H1 (cell line): ENCODE data around the gene PCDH8. TPM values are rescaled to one million over a fixed set of nuclear protein-coding genes. Genes with fewer than 3 reads are reported as not detected.

Experiments
- polyA plus RNA-seq, 7 experiments: library from polyadenylated mRNA; depleted of rRNA in 3 of 7; stranded (reverse) in 5 of 7; unstranded in 2 of 7; fragments of >200 nt in 5 of 7; fragments of 200-250 nt in 2 of 7; gene quantifications; 1 replicate in 5 of 7; 2 replicates in 1 of 7; 4 replicates in 1 of 7; pipeline versions ENCODE4 v1.2.1 to v1.2.3, GENCODE V29; 2011 to 2013; ENCODE audit warnings: missing spikeins in 2 of 7, mixed read lengths in 2 of 7
- total RNA-seq: library from RNA; stranded (reverse); fragmentation: NEBNext Ultra II Directional; extraction: Animal tissue kit (Norgen Biotek cat#: 25700); gene quantifications from 2 replicates; pipeline ENCODE4 v1.2.1, GENCODE V29; 2021
- TF ChIP-seq, protein P1 (sequence below): IDR thresholded peaks from 2 replicates; pipeline ENCODE4 v1.6.1; 2012; ENCODE audit warnings: inconsistent platforms

PCDH8 gene
- total and polyA plus RNA-seq, 2 of the 8 experiments (the other 6 are each of a cell fraction or from before 2014, with no cell fraction given): 0.82 to 1.6 TPM

DNA sequence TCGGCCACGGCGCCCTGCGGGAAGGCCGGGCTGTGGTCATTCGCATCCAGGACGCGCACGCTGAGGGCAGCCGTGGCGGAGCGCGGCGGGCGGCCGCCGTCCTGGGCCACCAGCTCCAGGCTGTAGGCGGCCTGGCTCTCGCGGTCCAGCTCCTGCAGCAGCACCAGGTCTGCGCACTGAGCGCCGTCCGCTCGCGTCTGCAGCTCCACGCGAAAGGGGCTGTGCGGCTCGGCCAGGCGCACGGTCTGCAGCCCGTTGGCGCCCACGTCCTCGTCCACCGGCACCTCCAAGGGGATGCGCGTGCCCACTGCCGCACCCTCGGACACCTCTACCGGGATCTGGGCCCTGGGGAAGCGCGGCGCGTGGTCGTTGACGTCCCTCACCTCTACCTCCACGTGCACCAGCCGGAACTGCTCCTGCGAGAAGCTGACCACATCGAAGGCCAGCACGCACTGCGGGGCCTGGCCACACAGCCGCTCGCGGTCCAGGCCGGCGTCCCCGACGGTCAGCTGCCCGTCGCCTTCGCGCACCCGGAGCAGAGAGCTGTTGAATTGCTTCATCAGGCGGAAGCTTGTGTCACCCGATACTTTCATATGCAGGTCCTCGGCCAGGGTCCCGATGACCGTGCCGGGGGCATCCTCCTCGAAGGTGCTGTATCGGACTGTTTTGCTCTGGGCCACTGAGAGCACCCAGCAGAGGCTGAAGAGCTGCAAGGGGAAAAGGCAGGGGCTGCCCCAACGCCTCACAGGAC is 583 bp downstream of the PCDH8 start (continued):
- TF ChIP-seq, protein P1, sequence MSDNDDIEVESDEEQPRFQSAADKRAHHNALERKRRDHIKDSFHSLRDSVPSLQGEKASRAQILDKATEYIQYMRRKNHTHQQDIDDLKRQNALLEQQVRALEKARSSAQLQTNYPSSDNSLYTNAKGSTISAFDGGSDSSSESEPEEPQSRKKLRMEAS: peak; percentile 90
